Fibroblast of skin of left biceps (primary cell): ENCODE data around the gene LYPD5.
A peak's percentile ranks its signal among the peaks of the same experiment; 100 is the strongest.
"Not testable (repeated sequence)": the region's sequence is repeated elsewhere in the genome, so short reads cannot be mapped to it uniquely, and the experiment has no call there.

ENCODE experiments used
- DNase-seq, 2 experiments: peaks; one replicate each; pipeline ENCODE4 v3.0.0-alpha.2; 2013; ENCODE audit warnings: low read depth in 2 of 2

LYPD5 gene, protein sequence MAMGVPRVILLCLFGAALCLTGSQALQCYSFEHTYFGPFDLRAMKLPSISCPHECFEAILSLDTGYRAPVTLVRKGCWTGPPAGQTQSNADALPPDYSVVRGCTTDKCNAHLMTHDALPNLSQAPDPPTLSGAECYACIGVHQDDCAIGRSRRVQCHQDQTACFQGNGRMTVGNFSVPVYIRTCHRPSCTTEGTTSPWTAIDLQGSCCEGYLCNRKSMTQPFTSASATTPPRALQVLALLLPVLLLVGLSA

DNA sequence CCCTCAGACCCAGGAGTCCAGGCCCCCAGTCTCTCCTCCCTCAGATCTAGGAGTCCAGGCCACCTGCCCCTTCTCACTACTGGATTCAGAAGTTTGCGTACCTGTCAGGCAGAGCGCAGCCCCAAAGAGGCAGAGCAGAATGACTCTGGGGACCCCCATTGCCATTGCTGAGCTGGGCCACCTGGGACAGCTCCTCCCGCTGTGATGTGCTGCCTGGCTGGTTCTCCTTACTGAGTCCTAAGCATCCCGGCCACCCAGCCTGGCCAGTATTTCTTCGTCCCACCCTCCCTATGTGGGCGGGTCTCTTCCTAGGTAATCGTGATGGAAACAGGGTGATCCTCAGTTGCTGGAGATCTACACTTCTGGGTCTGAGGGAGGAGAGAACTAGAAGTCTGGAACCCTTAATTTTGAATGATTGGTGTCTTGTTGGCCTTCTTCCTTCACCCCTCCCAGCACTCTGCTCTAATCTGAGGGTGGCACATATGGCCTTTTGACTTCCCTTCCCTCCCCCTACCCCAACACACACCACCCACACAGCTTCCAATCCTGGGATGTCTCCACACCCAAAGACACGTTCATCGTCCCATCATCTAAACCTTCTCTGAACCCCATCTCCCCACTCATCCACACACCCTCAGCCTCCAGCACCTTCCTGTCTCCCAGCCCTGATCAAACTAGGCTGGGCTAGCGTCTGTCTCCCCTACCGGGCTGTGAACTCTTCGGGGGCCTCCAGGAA lies at the start of gene LYPD5:
TSS of gene LYPD5 (minus strand) at position 232 of the 736 bp plus-strand sequence. CDS start at position 165, 67 bp downstream.
- no peak for DNase-seq

DNA sequence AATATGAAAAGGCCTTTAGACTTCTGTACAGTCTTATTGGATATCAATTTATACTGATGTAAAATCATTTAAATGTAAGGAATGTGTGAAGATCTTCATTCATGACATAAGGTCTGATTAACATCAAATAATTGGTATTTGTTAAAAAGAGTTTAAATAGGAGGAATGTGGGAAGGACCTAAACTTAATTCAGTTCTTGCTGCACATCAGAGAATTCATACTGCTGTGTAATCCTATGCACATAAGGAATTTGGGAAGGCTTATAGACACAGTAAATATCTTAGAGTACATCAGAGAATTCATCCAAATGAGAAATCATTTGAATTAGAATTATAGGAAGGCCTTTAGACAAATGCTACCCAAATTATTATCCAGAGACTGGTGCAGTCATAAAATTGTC lies 46.6 kb upstream of the LYPD5 start:
- no peak for DNase-seq

DNA sequence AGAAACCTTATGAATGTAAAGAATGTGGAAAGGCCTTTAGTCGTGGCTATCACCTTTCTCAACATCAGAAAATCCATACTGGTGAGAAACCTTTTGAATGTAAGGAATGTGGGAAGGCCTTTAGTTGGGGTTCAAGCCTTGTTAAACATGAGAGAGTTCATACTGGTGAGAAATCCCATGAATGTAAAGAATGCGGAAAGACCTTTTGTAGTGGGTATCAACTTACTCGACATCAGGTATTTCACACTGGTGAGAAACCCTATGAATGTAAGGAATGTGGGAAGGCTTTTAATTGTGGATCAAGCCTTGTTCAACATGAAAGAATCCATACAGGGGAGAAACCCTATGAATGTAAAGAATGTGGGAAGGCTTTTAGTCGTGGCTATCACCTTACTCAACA lies 45.6 kb upstream of the LYPD5 start:
- DNase-seq = no peak

DNA sequence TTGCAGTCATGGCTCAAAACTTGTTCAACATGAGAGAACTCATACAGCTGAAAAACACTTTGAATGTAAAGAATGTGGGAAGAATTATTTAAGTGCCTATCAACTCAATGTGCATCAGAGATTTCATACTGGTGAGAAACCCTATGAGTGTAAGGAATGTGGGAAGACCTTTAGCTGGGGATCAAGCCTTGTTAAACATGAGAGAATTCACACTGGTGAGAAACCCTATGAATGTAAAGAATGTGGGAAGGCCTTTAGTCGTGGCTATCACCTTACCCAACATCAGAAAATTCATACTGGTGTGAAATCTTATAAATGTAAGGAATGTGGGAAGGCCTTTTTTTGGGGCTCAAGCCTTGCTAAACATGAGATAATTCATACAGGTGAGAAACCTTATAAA lies 45.0 kb upstream of the LYPD5 start:
- no peak for DNase-seq

DNA sequence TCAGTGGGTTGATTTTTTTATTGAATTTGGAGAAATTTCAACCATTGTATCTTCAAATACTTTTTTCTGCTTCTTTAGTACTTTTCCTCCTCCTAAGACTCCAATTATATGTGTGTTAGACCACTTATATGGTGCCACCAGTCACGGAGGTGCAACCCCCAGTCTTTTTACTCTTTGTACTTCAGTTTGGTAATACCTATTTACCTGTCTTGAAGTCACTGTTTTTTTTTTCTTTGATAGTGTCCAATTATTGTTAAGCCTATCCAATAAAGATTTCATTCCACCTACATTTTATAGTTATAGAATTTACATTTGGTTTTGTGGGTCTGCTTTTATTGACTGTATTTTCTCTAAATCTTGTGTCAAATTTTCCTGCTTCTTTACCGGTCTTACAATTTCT lies 39.8 kb upstream of the LYPD5 start:
- no peak for DNase-seq

DNA sequence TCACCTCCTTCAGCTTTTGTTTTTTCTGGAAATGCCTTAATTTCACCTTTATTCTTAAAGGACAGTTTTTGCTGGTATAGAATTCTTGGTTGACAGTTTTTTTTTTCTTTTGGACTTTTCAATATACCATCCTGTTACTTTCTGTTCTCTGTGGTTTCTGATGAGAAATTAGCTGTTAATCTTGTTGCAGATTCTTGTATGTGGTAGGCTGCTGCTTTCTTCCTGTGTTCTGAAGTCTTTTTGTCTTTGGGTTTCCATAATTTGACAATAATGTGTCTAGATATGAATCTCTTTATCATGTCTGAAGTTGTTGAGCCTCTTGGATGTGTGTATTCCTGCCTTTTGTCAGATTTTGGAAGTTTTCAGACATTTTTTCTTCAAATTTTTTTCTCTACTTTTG lies 36.9 kb upstream of the LYPD5 start:
- no peak for DNase-seq

DNA sequence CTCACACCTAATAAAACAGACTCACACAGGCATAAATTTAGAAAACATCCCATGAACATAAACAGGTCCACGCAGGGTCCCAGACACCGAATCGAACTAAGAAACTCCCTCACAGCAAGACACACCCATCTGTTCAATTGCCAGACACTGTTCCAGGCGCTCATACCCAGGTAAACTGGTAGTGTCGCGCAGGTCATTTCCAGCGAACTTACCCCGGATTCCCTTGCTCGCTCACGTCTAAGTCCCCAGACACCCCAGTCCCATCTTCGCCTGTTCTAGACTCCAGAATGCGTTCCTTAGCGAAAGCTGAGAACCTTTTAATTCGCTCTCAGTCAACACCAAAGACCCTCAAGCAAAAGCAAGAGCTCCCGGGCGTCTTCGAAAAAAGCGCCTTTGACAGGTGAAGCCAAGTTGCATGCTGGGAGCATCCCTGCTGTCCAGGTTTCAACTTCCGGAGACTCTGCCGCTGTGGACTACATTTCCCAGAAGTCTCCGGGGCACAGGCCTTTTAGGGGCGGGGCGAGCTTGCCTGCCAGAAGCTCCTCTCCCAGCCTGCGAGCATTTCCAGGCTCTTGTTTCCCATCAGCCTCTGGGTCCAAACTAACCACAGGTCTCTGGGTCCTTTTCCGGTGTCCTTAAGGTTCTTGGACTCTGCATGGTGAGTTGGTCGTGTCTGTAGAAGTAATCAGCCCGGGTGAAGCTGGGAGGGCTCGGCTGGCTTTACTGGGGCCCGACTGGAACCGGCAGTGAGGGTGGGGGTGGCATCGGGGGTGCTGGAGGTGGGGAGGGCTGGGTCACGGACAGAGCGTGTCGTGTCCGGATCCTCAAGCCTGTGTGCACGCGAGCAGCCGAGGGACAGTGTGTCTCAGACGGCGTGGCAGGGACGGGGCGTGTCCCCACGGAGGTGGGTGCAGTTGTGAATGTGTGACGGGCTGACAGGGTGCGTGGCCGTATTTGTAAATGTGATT lies 24.8 kb upstream of the LYPD5 start, which contains the start of gene ZNF283:
TSS of gene ZNF283 (plus strand) at position 535 of the 968 bp plus-strand sequence. CDS start 6,184 bp downstream, outside the sequence.
- DNase-seq = peak; percentile 56 to 64

DNA sequence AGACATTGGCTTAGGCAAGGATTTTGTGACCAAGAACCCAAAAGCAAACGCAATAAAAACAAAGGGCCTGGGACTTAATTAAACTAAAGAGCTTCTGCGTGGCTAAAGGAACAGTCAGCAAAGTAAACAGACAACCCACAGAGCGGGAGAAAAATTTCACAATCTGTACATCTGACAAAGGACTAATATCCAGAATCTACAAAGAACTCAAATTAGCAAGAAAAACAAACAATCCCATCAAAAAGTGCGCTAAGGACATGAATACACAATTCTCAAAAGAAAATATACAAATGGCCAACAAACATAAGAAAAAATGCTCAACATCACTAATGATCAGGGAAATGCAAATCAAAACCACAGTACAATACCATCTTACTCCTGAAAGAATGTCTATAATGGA lies 22.3 kb upstream of the LYPD5 start:
- DNase-seq = not testable (repeated sequence)

DNA sequence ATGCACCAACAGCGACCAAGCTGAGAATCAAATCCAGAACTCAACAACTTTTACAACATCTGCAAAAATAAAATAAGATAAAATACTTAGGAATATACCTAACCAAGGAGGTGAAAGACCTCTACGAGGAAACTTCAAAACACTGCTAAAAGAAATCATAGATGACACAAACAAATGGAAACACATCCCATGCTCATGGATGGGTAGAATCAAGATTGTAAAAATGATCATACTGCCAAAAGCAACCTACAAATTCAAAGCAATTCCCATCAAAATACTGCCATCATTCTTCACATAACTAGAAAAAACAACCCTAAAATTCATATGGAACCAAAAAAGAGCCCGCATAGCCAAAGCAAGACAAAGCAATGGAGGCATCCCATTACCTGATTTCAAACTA lies 21.6 kb upstream of the LYPD5 start:
- DNase-seq = not testable (repeated sequence)

DNA sequence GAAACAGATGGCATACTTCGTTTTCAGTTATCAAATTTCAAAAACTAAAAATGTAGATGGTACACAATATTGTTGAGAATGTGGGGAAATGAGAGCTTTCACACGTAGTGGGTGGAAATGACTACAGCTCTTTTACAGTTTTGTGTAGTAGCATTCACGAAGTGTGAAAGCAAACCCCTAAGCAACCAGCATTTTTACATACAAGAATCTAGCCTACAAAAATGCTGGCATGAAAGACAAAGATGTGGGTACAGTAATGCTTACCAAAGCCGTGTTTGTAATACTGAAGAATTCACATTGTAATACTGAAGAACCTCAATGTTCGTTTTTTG lies 18.6 kb upstream of the LYPD5 start:
- DNase-seq = no peak

DNA sequence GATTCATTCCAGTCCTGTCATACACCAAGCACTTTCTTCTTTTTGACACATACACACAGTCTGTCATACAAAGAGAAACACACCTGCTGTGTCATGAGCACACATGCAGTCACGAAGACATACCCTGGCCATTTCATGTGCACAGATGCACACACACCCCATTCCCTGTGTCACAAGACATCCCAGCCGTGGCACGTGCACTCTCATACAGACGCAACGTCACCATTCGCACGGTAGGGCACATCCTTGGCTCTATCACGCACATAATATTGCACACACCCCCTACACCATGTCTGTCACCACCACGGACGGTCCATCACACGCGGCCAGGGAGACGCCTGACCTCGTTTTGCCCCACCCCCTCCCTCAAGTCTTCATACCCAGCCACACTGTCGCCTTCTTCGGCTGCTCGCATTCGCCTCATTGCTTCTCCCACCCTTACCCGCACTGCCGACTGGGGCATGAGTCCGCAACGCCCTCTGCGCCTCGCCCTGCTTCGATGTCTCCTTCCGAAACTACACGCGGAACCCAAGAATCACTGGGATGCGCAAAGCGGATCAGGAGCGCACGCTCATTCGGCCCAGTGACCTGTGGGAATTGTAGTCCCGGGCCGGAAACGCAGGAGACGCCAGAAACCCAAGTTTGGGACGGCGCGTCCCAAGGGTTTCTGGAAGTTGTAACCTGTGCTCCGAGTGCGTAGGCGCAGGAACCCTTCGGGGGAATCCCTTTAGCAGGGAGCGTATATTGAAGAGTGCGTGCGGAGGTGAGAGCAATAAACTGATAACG lies 18.0 kb upstream of the LYPD5 start:
- peak in 1 of 2 experiments; percentile 11 for DNase-seq

DNA sequence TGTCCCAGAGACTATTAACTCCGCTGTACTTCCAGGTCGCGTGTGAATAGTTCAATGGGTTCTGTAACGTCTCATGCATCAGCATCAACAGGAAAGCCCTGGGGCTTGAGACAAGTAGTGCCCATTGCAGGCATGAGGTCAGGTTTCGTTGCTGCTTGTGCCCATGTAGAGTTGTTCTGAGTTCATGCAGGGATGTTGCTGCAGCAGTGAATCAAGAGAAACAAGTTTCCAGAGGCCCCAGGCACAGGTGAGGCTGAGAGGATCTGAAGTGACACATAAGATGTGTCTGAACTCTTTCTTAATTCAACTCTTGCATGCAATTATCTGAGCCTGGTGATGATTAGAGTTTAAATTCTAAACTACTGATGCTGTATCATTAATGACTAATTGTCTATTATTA lies 16.3 kb upstream of the LYPD5 start:
- no peak for DNase-seq

DNA sequence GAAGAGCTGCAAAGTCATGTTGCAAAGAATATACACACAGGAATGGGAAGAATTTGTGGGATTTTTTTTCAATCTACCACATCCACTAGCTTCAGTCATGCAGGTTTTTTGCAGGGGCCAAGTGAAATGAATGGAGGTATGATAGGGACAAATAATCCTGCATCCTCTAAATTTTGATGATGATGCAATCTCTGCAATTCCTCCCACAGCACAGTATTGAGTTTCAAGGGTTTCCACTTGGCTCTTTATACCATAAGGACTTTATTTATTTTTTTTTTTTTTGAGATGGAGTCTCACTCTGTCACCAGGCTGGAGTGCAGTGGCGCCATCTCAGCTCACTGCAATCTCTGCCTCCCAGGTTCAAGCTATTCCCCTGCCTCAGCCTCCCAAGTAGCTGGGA lies 15.2 kb upstream of the LYPD5 start:
- DNase-seq = not testable (repeated sequence)

DNA sequence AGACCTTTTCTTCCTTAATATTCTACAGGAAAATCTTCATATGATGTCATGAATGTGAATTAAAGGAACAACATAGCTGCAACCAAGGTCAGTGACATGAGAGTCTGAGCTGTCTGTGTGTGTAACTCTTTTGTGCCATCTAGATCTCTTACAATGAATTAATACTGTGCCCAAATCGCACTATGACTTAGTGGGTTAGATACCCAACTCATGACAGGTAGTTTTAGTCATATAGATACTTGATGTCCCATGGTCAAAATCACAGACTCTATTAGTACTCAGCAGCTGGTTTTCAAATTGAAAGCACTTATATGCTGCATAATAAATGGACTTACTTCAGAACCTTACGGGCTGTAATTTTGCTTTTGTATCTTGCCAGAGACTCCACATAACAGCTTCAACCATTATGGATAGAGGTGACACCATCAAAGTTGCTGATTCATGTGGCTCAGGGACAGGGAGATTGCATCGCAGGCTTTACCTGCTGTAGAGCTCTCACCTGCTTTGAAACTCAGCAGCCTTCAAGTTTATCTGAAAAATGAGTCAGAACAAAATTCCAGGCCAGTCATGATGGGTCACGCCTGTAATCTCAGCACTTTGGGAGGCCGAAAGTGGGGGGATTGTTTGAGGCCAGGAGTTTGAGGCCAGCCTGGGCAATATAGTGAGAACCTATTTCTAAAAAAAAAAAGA lies 12.6 kb upstream of the LYPD5 start:
- no peak for DNase-seq

DNA sequence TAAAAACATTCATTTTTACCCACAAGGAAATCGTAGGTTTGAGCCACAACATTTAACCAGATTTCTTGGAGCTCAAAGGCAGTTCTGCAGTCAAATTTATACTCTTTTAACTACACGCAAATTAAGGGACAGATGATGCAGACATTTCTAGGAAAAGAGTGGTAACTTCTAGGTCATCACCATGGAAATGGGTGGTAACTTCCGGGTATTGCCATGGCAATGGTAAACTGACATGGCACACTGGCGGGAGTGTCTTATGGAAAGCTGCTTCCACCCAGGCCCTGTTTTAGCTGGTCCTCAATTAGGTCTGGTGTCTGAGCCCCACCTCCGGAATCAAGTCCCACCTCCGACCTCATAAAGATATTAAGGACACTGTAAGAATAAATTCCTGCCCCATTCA lies 10.4 kb upstream of the LYPD5 start:
- no peak for DNase-seq

DNA sequence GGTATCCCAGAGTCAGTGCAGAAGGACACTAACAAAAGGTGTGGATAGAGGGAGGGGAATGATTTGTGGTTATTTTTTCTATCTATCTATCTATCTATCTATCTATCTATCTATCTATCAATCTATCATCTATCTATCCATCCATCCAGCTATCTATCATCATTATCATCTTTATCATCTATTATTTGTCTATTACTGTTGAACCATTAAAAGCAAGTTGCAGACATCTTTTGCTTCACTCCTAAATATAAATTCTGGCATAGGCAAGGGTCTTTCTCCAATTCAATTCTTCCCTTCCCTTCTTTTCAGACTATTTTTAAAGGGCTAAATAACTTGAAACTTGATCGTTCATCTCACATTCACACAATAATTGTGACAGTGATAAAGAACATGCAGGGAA lies 10.0 kb upstream of the LYPD5 start:
- no peak for DNase-seq

DNA sequence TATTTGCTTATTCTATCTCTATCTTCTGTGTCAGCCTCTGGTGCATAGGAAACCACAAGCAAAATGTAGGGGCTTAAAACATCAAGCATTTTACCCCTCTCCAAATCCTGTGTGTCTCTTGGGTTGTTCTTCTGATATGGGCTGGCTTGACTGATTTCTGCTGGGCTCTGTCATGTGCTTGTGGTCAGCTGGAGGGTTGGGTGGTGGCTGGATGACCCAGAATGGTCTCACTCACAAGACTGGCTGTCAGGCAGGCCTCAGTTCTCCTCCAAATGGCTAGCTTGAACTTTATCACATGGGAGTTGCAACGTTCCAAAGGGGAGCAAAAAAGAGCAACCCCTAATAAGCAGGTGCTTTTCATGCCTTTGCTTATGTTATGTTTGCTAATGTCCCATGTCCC lies 9.6 kb upstream of the LYPD5 start:
- no peak for DNase-seq

DNA sequence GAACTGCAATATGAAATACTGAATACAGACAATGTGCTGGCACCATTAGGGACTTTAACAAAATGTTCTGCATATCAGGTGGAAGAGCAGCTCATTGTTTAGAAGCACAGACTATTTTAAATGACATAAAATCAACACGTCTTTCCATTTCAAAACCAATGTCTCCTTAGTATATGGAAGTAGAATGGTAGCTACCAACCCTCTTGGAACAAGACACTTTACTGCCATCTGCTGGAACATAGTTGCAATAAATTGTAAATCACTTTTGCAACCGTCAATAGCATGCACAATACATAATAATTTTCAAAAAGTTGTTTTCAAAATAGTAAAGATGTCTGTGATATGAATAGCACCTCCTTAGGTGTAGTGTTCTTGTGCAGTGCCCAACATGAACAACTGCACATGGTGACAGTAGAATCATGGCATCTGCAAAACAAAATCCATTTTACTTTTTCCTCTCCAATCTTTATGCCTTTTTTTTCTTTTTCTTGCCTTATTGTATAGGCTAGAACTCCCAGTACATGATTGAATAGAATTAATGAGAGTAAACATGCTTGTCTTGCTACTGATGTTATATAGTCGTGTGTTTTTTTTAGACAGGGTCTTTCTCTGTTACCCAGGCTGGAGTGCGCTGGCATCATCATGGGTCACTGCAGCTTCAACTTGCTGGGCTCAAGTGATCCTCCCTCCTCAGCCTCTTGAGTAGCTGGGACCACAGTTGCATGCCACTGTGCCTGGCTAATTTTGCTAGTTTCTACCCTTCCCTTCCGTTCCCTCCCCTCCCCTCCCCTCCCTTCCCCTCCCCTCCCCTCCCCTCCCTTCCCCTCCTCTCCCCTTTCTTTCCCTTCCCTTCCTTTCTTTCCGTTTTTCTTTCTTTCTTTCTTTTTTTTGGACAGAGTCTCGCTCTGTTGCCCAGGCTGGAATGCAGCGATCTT lies 7.8 kb upstream of the LYPD5 start:
- DNase-seq = no peak

DNA sequence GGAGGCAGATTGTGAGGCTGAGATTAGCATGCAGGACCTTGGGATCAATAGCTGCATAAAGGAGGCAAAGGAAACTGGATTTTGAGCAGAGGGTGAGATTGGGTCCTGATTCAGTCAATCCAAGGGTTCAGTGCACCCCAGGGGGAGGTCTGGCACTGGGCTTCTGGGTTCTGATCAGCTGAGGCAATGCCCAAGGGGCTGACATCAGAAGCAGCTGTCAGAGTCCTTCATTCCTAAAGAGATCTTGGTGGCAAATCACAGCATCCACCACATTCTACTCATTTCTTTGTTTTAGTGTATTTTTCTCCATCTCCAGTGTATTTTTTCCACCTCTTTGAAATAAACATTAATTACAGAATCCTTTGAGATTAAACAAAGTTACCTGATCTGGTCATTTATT lies 5.4 kb upstream of the LYPD5 start:
- DNase-seq = no peak

DNA sequence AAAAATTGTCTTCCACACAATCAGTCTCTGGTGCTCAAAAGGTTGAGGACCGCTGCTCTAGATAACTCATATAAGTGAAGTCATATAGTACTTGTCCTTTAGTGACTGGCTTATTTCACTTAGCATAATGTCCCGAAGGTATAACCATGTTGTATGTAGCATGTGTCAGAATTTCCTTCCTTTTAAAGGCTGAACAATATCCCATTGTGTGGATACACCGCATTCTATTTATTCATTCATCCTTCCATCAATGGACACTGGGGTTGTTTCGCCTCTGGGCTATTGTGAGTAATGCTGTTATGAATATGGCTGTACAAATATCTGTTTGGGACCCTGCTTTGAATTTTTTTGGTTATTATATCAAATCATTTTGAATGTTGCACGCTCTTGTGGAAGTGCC lies 4.6 kb upstream of the LYPD5 start:
- DNase-seq = no peak
